GM18507 (cell line): ENCODE data around the gene PRRG2.
"Not testable (repeated sequence)": the region's sequence is repeated elsewhere in the genome, so short reads cannot be mapped to it uniquely, and the experiment has no call there.

Experiments used
- DNase-seq: peaks from one replicate; pipeline ENCODE4 v3.0.0; 2011; ENCODE audit warnings: low read depth; ENCODE audit not compliant: insufficient read length; ENCODE audit errors: extremely low spot score
- FAIRE-seq: peaks from 2 replicates; lab custom pipeline; 2011; peaks lifted over from hg19 to GRCh38; lab: Jason Lieb, UNC

Gene PRRG2

GRCh38 chr19:49597703-49597974 is 16.5 kb downstream of the PRRG2 start:
- DNase-seq (no peak), FAIRE-seq (no peak)

DNA sequence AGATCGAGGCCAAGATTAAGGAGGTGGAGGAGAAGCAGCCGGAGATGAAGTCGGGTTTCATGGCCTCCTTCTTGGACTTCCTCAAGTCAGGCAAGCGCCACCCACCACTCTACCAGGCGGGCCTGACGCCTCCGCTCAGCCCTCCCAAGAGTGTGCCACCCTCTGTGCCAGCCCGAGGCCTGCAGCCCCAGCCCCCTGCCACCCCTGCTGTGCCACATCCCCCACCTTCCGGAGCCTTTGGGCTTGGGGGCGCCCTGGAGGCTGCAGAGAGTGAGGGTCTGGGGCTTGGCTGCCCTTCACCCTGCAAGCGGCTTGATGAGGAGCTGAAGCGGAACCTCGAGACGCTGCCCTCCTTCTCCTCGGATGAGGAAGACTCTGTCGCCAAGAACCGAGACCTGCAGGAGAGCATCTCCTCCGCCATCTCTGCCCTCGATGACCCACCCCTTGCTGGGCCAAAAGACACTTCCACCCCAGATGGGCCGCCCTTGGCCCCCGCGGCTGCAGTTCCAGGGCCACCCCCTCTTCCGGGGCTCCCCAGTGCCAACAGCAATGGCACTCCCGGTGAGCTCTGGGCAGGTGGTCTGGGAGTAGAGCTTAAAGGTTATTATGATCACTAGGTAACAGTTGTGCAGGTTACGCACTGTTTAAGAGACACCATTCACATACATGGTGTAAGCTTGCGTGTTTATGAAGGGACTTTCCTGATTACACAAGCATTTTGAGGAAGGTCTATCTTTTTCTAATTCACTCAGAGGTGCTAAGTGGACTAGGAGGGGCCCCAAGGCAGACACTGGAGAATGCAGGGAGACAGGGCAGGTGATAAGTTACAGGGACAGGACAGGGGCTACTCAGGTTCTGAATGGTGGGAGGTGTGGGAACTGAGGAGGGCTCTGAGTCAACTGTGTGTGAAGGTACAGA is 18.5 kb downstream of the PRRG2 start:
- DNase-seq (no peak), FAIRE-seq (no peak)

GRCh38 chr19:49601482-49602038 is 20.4 kb downstream of the PRRG2 start:
- FAIRE-seq (no peak), DNase-seq (no peak)

DNA sequence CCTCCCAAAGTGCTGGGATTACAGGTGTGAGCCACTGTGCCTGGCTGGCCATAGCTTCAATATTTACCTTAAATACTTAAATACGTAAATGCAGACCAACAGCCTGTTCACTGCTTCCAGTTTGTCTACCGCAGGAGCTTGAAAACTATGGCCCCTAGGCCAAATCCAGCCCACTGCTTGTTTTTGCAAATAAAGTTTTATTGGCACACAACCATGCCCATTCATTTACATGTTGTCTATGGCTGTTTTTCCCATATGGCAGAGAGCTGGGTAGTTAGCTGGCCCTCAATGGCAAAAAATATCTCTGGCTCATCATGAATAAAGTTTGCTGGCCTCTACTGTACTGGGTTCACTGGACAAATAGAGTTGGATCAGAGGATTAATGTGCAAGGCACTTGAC is 21.7 kb downstream of the PRRG2 start:
- no peak for DNase-seq
- no peak for FAIRE-seq

GRCh38 chr19:49605605-49606004 is 24.5 kb downstream of the PRRG2 start:
- FAIRE-seq = no peak

DNA sequence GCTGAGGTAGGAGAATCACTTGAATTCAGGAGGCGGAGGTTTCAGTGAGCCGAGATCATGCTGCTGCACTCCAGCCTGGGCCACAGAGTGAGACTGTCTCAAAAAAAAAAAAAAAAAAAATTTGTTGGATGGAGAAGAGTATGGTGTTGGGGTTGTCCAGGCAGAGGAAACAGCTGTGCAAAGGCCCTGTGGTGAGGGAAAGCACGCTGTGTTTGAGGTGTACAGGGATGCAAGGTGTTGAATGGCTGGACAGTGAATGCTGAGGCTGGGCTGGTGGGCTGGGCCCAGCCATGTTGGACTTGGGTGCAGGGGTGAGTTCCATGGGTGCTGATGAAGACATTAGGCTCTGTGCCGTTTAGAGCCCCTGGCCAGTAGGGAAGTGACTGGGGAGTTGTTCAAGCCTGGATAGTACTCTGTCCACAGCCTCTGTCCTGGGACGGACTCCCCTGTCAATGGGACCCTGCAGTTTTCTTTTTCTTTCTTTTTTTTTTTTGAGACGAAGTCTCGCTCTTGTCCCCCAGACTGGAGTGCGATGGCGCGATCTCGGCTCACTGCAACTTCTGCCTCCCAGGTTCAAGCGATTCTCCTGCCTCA is 28.5 kb downstream of the PRRG2 start:
- FAIRE-seq (no peak), DNase-seq (no peak)

More at GRCh38 chr19:49605605-49606004, 24.5 kb downstream of the PRRG2 start:
- DNase-seq = no peak

- no peak for DNase-seq
- FAIRE-seq = no peak
Measured at GRCh38 chr19:49613374-49613773, 32.3 kb downstream of the PRRG2 start.

DNA sequence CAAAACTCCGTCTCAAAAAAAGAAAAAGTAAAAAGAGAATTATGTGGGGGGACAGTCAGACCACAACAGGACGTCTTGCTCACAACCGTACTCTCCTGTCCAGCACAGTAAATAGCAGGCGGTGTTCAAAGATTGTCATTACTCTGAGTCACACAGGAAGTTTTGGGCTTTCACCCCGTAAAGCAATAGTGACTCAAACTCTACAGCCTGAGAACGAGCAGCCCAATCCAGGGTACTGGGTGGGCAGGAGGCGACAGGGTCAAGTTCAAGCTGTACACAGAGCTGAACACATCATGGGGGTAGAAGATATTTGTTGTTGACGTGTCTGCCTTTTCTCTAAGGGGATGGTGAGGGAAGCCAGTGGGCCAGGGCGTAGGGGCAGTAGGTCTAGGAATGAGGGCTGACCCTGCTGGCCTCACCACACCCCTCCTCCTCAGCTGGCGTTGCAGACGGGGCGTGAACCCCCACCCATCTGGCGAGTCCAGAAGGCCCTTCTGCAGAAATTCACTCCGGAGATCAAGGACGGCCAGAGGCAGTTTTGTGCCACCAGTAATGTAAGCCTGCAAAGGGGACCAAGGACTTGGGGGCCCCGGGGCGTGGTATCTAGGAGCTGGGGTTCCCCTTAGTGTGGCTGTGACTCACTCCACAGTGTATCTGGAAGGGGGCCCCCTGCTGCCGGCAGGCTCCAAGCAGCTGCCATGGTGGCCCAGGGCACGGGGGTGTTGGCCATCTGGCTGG is 33.1 kb downstream of the PRRG2 start:
- DNase-seq = no peak
- no peak for FAIRE-seq

DNA sequence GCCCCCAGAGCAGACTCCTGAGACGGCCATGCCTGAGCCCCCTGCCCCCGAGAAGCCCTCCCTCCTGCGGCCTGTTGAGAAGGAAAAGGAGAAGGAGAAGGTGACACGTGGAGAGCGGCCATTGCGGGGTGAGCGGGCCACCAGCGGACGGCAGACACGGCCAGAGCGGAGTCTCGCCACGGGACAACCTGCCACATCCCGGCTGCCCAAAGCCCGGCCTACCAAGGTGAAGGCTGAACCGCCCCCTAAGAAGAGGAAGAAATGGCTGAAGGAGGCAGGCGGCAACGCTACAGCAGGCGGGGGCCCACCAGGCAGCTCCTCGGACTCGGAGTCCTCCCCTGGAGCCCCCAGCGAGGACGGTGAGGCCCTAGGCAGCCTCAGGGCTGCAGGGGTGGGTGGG is 34.7 kb downstream of the PRRG2 start:
- no peak for FAIRE-seq

GRCh38 chr19:49616532-49616931 is 35.4 kb downstream of the PRRG2 start:
- FAIRE-seq (no peak), DNase-seq (no peak)

More for the DNA sequence above, 34.7 kb downstream of the PRRG2 start:
- no peak for DNase-seq

DNA sequence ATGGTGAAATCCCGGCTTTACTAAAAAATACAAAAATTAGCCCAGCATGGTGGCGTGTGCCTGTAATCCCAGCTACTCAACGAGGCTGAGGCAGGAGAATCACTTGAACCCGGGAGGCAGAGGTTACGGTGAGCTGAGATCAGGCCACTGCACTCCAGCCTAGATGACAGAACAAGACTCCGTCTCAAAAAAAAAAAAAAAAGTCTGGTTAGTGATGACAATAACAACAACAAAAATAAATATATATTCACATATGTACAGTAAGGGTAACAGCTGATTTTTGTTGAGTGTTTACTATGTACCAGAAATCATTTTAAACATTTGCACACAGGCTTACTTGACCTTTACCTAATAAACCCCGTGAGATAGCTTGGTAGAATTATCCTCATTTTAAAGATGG is 35.8 kb downstream of the PRRG2 start:
- FAIRE-seq = no peak

DNA sequence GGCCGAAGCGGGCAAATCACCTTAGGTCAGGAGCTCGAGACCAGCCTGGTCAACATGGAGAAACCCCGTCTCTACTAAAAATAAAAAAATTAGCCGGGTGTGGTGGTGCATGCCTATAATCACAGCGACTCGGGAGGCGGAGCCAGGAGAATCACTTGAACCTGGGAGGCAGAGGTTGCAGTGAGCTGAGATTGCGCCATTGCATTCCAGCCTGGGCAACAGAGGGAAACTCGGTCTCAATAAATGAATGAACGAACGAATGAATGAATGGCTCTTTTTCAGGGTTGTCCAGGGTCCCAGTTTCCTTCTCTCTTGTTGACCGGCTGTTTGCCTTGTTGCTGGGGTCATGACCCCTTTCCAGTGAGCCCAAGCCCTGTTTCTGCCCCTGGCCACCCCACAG is 36.7 kb downstream of the PRRG2 start:
- DNase-seq, FAIRE-seq: not testable (repeated sequence)

More for the DNA sequence above, 35.8 kb downstream of the PRRG2 start:
- DNase-seq = no peak

DNA sequence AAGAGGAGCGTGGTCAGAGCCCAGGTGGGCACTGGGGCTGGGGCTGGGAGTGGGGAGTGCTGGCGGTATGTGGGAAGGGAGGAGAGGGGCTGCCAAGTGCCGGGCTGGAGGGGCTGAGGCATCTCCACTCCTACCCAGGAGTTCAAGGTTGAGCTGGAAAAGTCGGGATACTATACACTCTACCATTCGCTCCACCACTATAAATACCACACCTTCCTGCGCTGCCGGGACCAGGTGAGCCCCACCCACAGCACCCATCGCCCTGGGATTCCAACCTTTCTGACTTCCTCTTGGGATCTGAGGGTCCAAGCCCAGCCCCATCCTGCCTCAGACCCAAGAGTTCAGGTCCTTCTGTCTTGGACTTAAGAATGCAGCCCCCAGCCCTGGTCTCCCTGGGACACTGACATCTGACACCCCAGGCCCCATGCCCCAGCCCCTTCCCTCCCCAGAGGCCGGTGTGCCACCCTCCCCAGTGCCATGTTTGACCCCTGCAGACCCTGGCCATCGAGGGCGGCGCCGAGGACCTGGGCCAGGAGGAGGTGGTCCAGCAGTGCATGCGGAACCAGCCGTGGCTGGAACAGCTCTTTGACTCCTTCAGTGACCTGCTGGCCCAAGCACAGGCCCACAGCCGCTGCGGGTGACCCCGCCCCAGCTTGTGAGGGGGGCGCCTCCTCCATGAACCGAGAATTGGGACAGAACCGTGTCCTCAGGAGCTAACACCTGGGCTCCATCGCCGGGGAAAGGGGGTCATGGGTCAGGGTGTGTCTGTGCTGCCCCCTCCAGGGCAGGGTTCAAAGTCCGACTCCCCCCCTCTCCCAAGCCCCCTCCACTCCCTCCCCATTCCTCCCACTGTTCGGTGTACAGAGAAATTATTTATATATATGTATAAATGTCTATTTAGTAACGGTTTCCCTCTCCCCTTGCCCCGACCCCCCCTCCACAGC is 44.1 kb downstream of the PRRG2 start:
- FAIRE-seq = no peak

GRCh38 chr19:49626226-49626625 is 45.1 kb downstream of the PRRG2 start:
- no peak for FAIRE-seq
- DNase-seq = no peak

More for the DNA sequence above, 44.1 kb downstream of the PRRG2 start:
- no peak for DNase-seq

DNA sequence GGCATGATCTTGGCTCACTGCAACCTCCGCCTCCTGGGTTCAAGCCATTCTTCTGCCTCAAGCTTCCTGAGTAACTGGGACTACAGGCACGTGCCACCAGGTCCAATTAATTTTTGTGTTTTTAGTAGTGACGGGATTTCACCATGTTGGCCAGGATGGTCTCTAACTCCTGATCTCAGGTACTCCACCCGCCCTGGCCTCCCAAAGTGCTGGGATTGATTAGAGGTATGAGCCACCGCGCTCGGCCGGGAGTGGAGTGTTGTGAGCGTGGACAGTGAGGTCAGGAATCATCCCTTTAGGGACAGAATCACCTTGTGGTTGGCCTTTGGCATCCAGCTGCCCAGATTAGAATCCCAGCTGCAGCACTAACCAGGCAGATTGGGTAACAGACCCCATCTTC is 48.5 kb downstream of the PRRG2 start:
- no peak for FAIRE-seq

GRCh38 chr19:49631014-49631588 is 50.0 kb downstream of the PRRG2 start:
- DNase-seq (no peak), FAIRE-seq (no peak)

More for the DNA sequence above, 48.5 kb downstream of the PRRG2 start:
- DNase-seq = no peak

GRCh38 chr19:49631610-49632192 is 50.6 kb downstream of the PRRG2 start:
- DNase-seq = no peak
- FAIRE-seq = no peak

- DNase-seq (no peak), FAIRE-seq (no peak)
Measured at GRCh38 chr19:49632576-49632975, 51.5 kb downstream of the PRRG2 start.
